ENCODE measurements around the gene FAM98B. TPM values are rescaled to one million over a fixed set of nuclear protein-coding genes. Genes with fewer than 3 reads are reported as not detected.

The FAM98B gene
- total RNA-seq, 6 donors from 2014 or later: 2.2 to 30.4 (median 15.8) TPM

GRCh38 chr15:38481113-38481512, 27.2 kb downstream of the FAM98B start:
- Histone ChIP-seq H3K36me3 (peaks cover 0 to 40% (median 5%) of the 10 kb centered on the region in 4 donors), H3K4me1 (no peaks in the 10 kb centered on the region), H3K27ac (no peak overlapping the region), H3K9me3 (no peaks in the 10 kb centered on the region), H3K27me3 (no peaks in the 10 kb centered on the region), H3K4me3 (no peak overlapping the region)
- TF ChIP-seq POLR2A (IDR thresholded peaks at IDR 0.05): no peak
- TF ChIP-seq POLR2AphosphoS5 (IDR thresholded peaks at IDR 0.05): no peak
- TF ChIP-seq CTCF (IDR thresholded peaks at IDR 0.05): no peak
- no peak for TF ChIP-seq EP300 (IDR thresholded peaks at IDR 0.05)
- DNase-seq (no peak), ATAC-seq (ENCODE audit: low FRiP score in 2 of 2) (no peak)
- WGBS, 2 donors: 94 to 96% methylated on average over 5 of the region's 5 CpGs

GRCh38 chr15:38481761-38482160, 27.8 kb downstream of the FAM98B start:
- ATAC-seq (ENCODE audit: low FRiP score in 2 of 2): no peak
- no peaks in the 10 kb centered on the region for H3K27me3 ChIP-seq
- TF ChIP-seq CTCF (IDR thresholded peaks at IDR 0.05) (no peak), POLR2AphosphoS5 (IDR thresholded peaks at IDR 0.05) (no peak), EP300 (IDR thresholded peaks at IDR 0.05) (no peak), POLR2A (IDR thresholded peaks at IDR 0.05) (no peak)
- peaks cover 0 to 35% (median 5%) of the 10 kb centered on the region in 4 donors for H3K36me3 ChIP-seq
- no peak overlapping the region for H3K27ac ChIP-seq
- H3K4me1 ChIP-seq: no peaks in the 10 kb centered on the region
- H3K4me3 ChIP-seq: no peak overlapping the region
- DNase-seq: no peak
- 93 to 98% methylated on average over 3 of the region's 3 CpGs for WGBS, 2 donors
- H3K9me3 ChIP-seq: no peaks in the 10 kb centered on the region

GRCh38 chr15:38482572-38482971, 28.6 kb downstream of the FAM98B start:
- H3K4me1 ChIP-seq: no peaks in the 10 kb centered on the region
- no peak for ATAC-seq (ENCODE audit: low FRiP score in 2 of 2)
- DNase-seq: no peak
- no peaks in the 10 kb centered on the region for H3K27me3 ChIP-seq
- H3K36me3 ChIP-seq: peaks cover 0 to 29% (median 2%) of the 10 kb centered on the region in 4 donors
- no peak overlapping the region for H3K27ac ChIP-seq
- no peak overlapping the region for H3K4me3 ChIP-seq
- no peak for TF ChIP-seq POLR2AphosphoS5 (IDR thresholded peaks at IDR 0.05)
- TF ChIP-seq POLR2A (IDR thresholded peaks at IDR 0.05): no peak
- TF ChIP-seq CTCF (IDR thresholded peaks at IDR 0.05): no peak
- no peak for TF ChIP-seq EP300 (IDR thresholded peaks at IDR 0.05)
- no peaks in the 10 kb centered on the region for H3K9me3 ChIP-seq

GRCh38 chr15:38486936-38487335, 33.0 kb downstream of the FAM98B start:
- no peaks in the 10 kb centered on the region for H3K9me3 ChIP-seq
- DNase-seq (no peak), ATAC-seq (ENCODE audit: low FRiP score in 2 of 2) (no peak)
- no peak for TF ChIP-seq POLR2AphosphoS5 (IDR thresholded peaks at IDR 0.05)
- TF ChIP-seq CTCF (IDR thresholded peaks at IDR 0.05): no peak
- TF ChIP-seq POLR2A (IDR thresholded peaks at IDR 0.05): no peak
- no peak for TF ChIP-seq EP300 (IDR thresholded peaks at IDR 0.05)
- H3K4me1 ChIP-seq: no peaks in the 10 kb centered on the region
- 81% methylated on average over 2 of the region's 2 CpGs for WGBS, 2 donors
- H3K27me3 ChIP-seq: no peaks in the 10 kb centered on the region
- H3K27ac ChIP-seq: no peak overlapping the region
- no peak overlapping the region for H3K4me3 ChIP-seq
- H3K36me3 ChIP-seq: peaks cover 0 to 19% (median 0%) of the 10 kb centered on the region in 4 donors

- Histone ChIP-seq H3K9me3 (no peaks in the 10 kb centered on the region), H3K36me3 (peaks cover 0 to 15% (median 0%) of the 10 kb centered on the region in 4 donors), H3K4me3 (no peak overlapping the region), H3K27me3 (no peaks in the 10 kb centered on the region), H3K27ac (no peak overlapping the region), H3K4me1 (no peaks in the 10 kb centered on the region)
- ATAC-seq (ENCODE audit: low FRiP score in 2 of 2): no peak
- DNase-seq: no peak
- TF ChIP-seq CTCF (IDR thresholded peaks at IDR 0.05): no peak
- TF ChIP-seq POLR2AphosphoS5 (IDR thresholded peaks at IDR 0.05): no peak
- TF ChIP-seq POLR2A (IDR thresholded peaks at IDR 0.05): no peak
- TF ChIP-seq EP300 (IDR thresholded peaks at IDR 0.05): no peak
- WGBS, 2 donors: 96% methylated on average over 1 of the region's 1 CpG
These were observed 33.5 kb downstream of the FAM98B start for GRCh38 chr15:38487378-38487777.
